Parathyroid adenoma (tissue), 2 donors: Measurements from ENCODE around the gene AMZ2.
"Not testable (repeated sequence)": the region's sequence is repeated elsewhere in the genome, so short reads cannot be mapped to it uniquely, and the experiment has no call there.

Experiments
- H2AFZ ChIP-seq: fragments of 300-600 bp; sonication (generic); one replicate; pipeline ENCODE4 v1.7.0; 2017; ENCODE audit warnings: antibody characterized with exemption, mild to moderate bottlenecking
- H3K27ac ChIP-seq: fragments of 300-600 bp; sonication (generic); one replicate; pipeline ENCODE4 v1.7.0; 2017
- H3K27me3 ChIP-seq: fragments of 300-600 bp; sonication (generic); one replicate; pipeline ENCODE4 v1.7.0; 2017; ENCODE audit warnings: low read length; ENCODE audit not compliant: control insufficient read depth, insufficient read depth
- H3K36me3 ChIP-seq: fragments of 300-600 bp; sonication (generic); one replicate; pipeline ENCODE4 v1.7.0; 2017; ENCODE audit warnings: low read length; ENCODE audit not compliant: control insufficient read depth, insufficient read depth
- H3K4me1 ChIP-seq: fragments of 300-600 bp; sonication (generic); one replicate; pipeline ENCODE4 v1.7.0; 2017; ENCODE audit warnings: control low read depth
- H3K4me2 ChIP-seq: fragments of 300-600 bp; sonication (generic); one replicate; pipeline ENCODE4 v1.7.0; 2017; ENCODE audit warnings: low read length
- H3K4me3 ChIP-seq: fragments of 300-600 bp; sonication (generic); one replicate; pipeline ENCODE4 v1.7.0; 2017; ENCODE audit warnings: low read depth, low read length
- H3K79me2 ChIP-seq: fragments of 300-600 bp; sonication (generic); one replicate; pipeline ENCODE4 v1.7.0; 2017; ENCODE audit warnings: control low read depth
- H3K9ac ChIP-seq: fragments of 300-600 bp; sonication (generic); one replicate; pipeline ENCODE4 v1.7.0; 2017; ENCODE audit warnings: mild to moderate bottlenecking
- H3K9me3 ChIP-seq: fragments of 300-600 bp; sonication (generic); one replicate; pipeline ENCODE4 v1.7.0; 2017; ENCODE audit warnings: low read length; ENCODE audit not compliant: control insufficient read depth
- CTCF ChIP-seq: fragments of 300-600 bp; sonication (generic); IDR thresholded peaks from one replicate; pipeline ENCODE4 v1.7.0; 2017; ENCODE audit warnings: antibody characterized with exemption, mild to moderate bottlenecking
- donor health status: primary hyperparathyroidism.

AMZ2 gene

GRCh38 chr17:68222606-68223005 lies 25.2 kb upstream of the AMZ2 start:
- Histone ChIP-seq H3K4me3 (no peak overlapping the region), H3K27ac (no peak overlapping the region), H3K4me1 (no peaks in the 10 kb centered on the region), H3K9ac (no peak overlapping the region), H3K36me3 (no peaks in the 10 kb centered on the region), H3K27me3 (no peaks in the 10 kb centered on the region), H2AFZ (no peak overlapping the region), H3K4me2 (no peak overlapping the region), H3K79me2 (no peaks in the 10 kb centered on the region), H3K9me3 (no peaks in the 10 kb centered on the region)
- TF ChIP-seq CTCF = no peak

GRCh38 chr17:68225055-68225454 lies 22.8 kb upstream of the AMZ2 start:
- not testable (repeated sequence) for H3K27ac ChIP-seq, H2AFZ ChIP-seq, H3K79me2 ChIP-seq, H3K4me3 ChIP-seq, H3K4me2 ChIP-seq, H3K4me1 ChIP-seq, H3K36me3 ChIP-seq, H3K9me3 ChIP-seq, H3K27me3 ChIP-seq, H3K9ac ChIP-seq

GRCh38 chr17:68228039-68228680 lies 19.7 kb upstream of the AMZ2 start:
- not testable (repeated sequence) for H2AFZ ChIP-seq, H3K9ac ChIP-seq, H3K79me2 ChIP-seq

GRCh38 chr17:68228817-68229570 lies 18.8 kb upstream of the AMZ2 start:
- no peak overlapping the region for H3K4me3 ChIP-seq
- no peaks in the 10 kb centered on the region for H3K9me3 ChIP-seq
- no peak for TF ChIP-seq CTCF
- H3K36me3 ChIP-seq = no peaks in the 10 kb centered on the region
- no peak overlapping the region for H3K4me2 ChIP-seq
- H3K27me3 ChIP-seq = no peaks in the 10 kb centered on the region
- H3K79me2 ChIP-seq = no peaks in the 10 kb centered on the region
- no peak overlapping the region for H3K9ac ChIP-seq
- H3K4me1 ChIP-seq = no peaks in the 10 kb centered on the region
- H3K27ac ChIP-seq = no peak overlapping the region
- no peak overlapping the region for H2AFZ ChIP-seq

More at GRCh38 chr17:68228039-68228680, 19.7 kb upstream of the AMZ2 start:
- H3K27ac ChIP-seq, H3K27me3 ChIP-seq, H3K9me3 ChIP-seq, H3K4me3 ChIP-seq, H3K36me3 ChIP-seq, H3K4me2 ChIP-seq, H3K4me1 ChIP-seq: not testable (repeated sequence)

GRCh38 chr17:68229619-68230018 lies 18.2 kb upstream of the AMZ2 start:
- H3K4me2 ChIP-seq = no peak overlapping the region
- H3K27ac ChIP-seq = no peak overlapping the region
- H2AFZ ChIP-seq = no peak overlapping the region
- H3K36me3 ChIP-seq = no peaks in the 10 kb centered on the region
- no peak overlapping the region for H3K9ac ChIP-seq
- H3K4me3 ChIP-seq = no peak overlapping the region
- H3K9me3 ChIP-seq = no peaks in the 10 kb centered on the region
- H3K27me3 ChIP-seq = no peaks in the 10 kb centered on the region
- no peak for TF ChIP-seq CTCF
- no peaks in the 10 kb centered on the region for H3K4me1 ChIP-seq
- H3K79me2 ChIP-seq = no peaks in the 10 kb centered on the region

GRCh38 chr17:68231131-68231530 lies 16.7 kb upstream of the AMZ2 start:
- H3K27ac ChIP-seq = not testable (repeated sequence)

More at GRCh38 chr17:68231131-68231530, 16.7 kb upstream of the AMZ2 start:
- H3K4me1 ChIP-seq, H3K4me2 ChIP-seq, H3K4me3 ChIP-seq, H3K36me3 ChIP-seq, H3K79me2 ChIP-seq, H3K9ac ChIP-seq, H2AFZ ChIP-seq, H3K27me3 ChIP-seq, H3K9me3 ChIP-seq: not testable (repeated sequence)
